ENCODE results near the gene FKBP15. TPM values are rescaled to one million over a fixed set of nuclear protein-coding genes. Genes with fewer than 3 reads are reported as not detected.
"Not testable (repeated sequence)": the region's sequence is repeated elsewhere in the genome, so short reads cannot be mapped to it uniquely, and the experiment has no call there.

Gene FKBP15
- total RNA-seq, 1 donor from 2014 or later, result 12.3 TPM

GRCh38 chr9:113181165-113181564 lies 39.9 kb downstream of the FKBP15 start:
- DNase-seq (ENCODE audit: low read depth in 2 of 2), result no peak

- no peak for DNase-seq (ENCODE audit: low read depth in 2 of 2)
These were observed 41.2 kb downstream of the FKBP15 start for GRCh38 chr9:113179839-113180238.

- DNase-seq (ENCODE audit: low read depth in 2 of 2), result peak in 1 of 2 donors; percentile 10
These were observed 43.0 kb downstream of the FKBP15 start for GRCh38 chr9:113178087-113178486.

DNA sequence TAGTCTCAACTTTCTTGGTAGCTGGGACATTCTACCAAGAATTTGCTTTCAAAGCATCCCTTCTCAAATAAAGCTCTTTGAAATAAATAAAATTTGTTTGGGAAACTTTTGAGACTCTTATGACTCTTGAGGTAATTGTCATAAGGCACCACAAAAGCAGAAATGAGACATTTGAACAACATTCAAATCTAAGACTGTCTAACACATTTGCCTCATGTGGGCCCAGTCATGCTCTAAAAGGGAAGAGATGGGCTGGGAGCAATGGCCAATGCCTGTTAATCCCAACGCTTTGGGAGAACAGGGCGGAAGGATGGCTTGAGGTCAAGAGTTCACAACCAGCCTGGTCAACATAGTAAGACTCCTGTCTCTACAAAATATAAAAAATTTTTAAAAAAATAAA lies 43.8 kb downstream of the FKBP15 start:
- DNase-seq (ENCODE audit: low read depth in 2 of 2), result no peak

GRCh38 chr9:113176803-113177202 lies 44.3 kb downstream of the FKBP15 start:
- no peak for DNase-seq (ENCODE audit: low read depth in 2 of 2)

GRCh38 chr9:113173341-113173740 lies 47.7 kb downstream of the FKBP15 start:
- no peak for DNase-seq (ENCODE audit: low read depth in 2 of 2)

GRCh38 chr9:113168809-113169208 lies 52.3 kb downstream of the FKBP15 start:
- DNase-seq (ENCODE audit: low read depth in 2 of 2), result no peak

- no peak for DNase-seq (ENCODE audit: low read depth in 2 of 2)
These were observed 55.0 kb downstream of the FKBP15 start for GRCh38 chr9:113166039-113166438.

DNA sequence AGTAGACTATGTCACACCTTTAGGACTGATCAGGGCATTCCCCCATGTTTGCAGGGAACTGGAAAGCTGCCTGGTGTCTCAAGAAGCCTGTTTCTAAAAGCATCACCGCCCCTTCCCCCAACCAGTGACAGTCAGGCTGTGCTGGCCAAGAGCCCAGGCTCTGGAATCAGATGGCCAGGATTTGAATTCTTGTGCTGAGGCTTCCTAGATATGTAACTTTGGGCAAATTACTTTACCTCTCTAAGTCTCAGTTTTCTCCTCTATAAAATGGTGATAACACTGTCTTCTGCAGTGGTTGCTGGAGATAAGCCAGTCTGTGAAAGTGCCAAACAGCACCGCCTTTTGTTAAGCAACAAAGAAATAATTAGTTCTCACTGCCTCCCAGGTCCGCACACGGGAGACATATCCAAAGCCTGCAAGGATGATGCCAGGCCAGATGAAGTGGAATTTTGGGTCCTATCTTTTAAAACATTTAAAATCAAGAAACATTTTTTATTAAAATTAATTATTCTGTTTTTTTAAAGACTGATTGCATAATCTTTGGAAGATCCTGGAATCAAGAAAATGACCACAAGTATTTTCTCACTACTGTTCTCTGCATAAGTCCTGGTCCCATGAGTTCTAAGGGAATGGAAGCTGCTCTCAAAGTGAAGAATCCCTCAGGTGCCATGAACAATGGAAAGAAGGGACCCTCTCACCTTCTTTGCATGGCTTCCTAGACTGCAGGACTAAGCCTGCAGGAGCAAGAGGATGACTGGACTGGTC lies 56.4 kb downstream of the FKBP15 start:
- no peak for DNase-seq (ENCODE audit: low read depth in 2 of 2)

GRCh38 chr9:113163001-113163400 lies 58.1 kb downstream of the FKBP15 start:
- DNase-seq (ENCODE audit: low read depth in 2 of 2), result no peak

DNA sequence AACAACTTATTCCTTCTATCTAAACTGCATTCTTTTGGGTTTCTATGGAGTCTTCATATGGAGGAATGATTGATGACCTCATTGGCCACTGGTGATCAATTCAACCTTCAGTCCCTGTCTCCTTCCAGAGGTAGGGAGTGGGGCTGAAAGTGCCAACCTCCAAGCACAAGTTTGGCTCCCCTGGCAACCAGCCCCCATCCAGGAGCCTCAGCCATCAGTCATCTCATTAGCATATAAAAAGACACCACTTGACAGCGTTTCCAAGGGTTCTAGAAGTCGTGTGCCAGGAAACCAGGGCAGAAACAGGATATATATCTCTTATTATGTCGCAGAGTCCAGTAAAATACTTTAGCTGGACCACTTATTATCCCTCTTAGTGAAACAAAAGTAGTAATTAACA lies 60.5 kb downstream of the FKBP15 start:
- DNase-seq (ENCODE audit: low read depth in 2 of 2), result no peak

DNA sequence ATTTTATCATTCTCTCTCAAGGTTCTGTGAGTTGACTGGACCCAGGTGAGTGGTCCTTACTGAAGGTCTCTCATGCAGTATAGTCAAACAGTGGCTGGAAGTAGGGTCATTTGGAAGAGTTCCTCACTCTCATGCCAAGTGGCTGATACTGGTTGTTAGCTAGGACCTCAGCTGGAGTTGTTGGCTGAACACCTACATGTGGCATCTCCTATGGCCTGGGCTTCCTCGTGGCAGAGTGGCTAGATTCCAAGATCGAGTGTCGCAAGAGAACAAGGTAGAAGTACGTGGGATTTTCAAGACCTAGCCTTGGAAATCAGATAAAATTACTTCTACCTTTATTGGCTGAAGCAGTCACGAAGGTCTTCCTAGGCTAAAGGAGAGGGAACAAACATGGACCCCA lies 62.6 kb downstream of the FKBP15 start:
- no peak for DNase-seq (ENCODE audit: low read depth in 2 of 2)

- no peak for DNase-seq (ENCODE audit: low read depth in 2 of 2)
These were observed 64.2 kb downstream of the FKBP15 start for GRCh38 chr9:113156880-113157279.

DNA sequence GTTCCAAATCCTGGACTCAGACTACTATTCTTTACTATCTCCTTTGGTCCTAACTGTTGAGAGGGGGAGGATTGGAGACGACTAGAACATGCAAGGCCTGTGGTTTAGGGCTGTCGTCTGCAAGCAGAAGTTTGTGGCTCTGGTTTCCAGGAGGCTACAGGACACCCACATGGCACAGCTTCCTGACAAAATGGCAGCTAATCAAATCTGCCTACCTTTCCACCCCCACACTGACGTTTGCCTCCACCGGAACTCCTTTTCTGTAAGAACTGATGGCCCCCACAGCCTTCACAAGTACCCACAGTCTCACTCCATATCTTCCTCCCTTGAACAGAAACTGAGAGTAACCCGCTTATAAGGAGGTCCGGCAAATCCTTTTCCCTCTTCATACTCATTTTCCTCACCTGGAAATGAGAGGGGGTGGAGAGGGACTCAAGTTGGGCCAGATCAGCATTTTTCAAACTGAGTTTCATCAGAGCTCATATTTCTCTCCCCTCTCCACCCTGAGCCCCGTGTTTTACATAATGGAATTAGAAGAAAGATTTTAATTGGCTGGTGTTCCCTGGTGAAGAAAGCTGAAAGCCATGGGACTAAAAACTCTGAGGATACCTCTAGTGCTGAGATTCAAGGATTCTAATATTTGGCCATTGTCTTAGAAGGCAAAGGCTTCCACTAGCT lies 65.0 kb downstream of the FKBP15 start:
- DNase-seq (ENCODE audit: low read depth in 2 of 2), result no peak

- no peak for DNase-seq (ENCODE audit: low read depth in 2 of 2)
These were observed 66.1 kb downstream of the FKBP15 start for GRCh38 chr9:113154946-113155345.

GRCh38 chr9:113154471-113154870 lies 66.6 kb downstream of the FKBP15 start:
- no peak for DNase-seq (ENCODE audit: low read depth in 2 of 2)

DNA sequence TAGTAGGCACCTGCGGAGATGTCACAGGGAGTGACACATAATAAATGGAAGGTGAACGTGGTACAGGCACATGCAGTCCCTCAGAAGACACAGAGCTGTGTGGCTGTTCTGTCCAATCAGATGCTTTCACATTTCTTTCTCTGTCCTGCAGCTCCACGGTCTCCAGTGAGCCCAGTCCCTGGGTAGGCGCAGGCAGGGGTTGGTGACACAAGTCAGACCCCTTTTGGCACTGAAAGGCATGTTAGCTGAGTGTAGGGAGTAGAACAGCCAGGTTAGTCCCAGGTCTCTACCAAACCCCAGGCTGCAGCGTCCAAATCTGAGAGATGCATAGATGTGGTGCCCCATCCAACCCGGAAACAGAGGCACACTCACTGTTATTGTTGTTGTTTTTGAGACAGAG lies 67.5 kb downstream of the FKBP15 start:
- no peak for DNase-seq (ENCODE audit: low read depth in 2 of 2)

- DNase-seq (ENCODE audit: low read depth in 2 of 2), result no peak
These were observed 68.4 kb downstream of the FKBP15 start for GRCh38 chr9:113152699-113153098.

DNA sequence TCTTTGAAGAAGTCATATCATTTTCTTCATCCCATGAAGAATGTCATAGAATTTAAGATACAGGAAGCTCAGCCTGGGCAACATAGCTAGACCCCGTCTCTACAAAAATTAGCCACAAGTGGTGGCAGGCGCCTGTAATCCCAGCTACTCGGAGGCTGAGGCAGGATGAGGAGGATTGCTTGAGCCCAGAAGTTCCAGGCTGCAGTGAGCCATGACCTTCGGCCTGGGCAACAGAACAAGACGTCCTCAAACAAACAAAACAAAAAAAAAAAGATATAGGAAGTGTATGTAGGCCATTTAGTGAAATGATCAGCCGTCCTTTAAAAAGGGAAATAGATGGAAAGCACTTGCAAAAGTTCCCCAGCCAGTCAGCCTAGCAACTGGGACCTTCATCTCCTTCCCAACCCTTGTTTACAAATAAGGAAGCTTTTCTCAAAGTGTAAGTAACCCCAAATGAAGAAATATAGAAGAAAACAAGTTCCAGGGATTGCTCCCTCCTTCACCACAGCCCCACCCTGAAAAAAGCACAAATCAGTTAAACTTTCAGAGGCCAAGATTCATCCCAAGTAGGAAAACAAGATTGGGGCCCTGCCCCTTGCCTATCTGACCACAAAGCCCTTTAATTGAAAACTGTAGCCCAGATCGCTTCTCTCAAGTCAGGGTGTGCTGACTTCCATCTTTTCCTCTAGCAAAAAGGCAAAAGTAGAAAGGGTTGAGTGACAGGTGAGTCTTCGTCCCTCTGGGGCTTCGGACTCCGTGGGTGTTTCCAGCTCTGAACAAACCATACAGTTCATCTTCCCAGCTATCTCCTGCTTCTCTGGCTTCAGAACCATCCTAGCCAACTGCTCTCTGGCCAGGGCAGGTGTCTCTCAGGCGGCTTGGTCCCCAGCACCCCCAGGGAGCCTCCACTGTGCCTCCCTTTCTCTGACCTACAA lies 69.1 kb downstream of the FKBP15 start:
- DNase-seq (ENCODE audit: low read depth in 2 of 2), result no peak

DNA sequence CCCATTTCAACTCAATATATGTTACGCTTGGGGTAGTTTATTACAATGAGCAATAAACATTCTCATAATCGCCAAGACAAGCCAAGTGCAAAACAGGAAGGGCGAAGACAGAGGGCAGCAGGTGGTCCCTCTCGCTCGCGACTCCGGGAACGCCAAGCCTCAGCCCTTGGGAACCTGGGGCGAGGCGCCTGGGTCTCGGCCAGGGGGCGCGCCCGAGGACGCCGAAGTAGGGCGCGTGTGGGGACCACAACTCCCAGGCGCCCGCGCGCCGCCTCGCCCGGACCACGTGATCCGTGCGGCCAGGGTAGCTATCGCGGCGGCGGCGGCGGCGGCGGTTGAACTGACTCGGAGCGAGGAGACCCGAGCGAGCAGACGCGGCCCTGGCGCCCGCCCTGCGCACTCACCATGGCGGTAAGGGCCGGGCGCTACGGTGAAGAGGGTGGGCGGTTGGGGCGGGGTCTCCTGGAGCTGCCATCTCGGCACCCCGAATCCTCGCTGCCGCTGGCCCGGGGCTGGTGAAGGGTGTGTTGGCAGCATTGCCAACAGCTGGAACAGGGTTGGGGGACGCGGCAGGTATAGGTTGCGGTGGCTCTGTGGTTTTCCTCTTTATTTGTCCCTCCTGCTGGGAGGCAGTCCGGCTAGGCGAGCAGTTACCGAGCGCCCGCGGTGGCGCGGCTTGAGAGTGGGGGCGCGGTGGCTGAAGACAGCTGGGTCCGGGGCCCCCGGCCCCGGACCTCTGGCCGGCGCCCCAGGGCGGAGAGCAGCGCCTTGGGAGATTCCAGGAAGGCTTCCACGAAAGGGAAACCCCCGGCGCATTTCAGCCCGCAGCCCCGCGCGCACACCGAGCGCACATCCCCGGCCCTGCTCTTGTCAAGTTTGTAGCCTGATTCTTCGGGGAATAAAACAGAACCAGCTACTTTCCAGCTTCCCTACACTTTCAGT lies 70.1 kb downstream of the FKBP15 start, which contains the start of gene SLC31A2:
TSS of gene SLC31A2 (plus strand) at position 338 of the 942 bp plus-strand sequence. CDS start at position 406, 68 bp downstream.
- DNase-seq (ENCODE audit: low read depth in 2 of 2), result peak; percentile 52 to 90

- not testable (repeated sequence) for DNase-seq (ENCODE audit: low read depth in 2 of 2)
These were observed 71.5 kb downstream of the FKBP15 start for GRCh38 chr9:113149561-113149960.

Measured in dermis microvascular lymphatic vessel endothelial cell (primary cell).